CD4-positive, alpha-beta T cell treated with Interferon alpha-2 for 1 hour (primary cell): ENCODE measurements around the gene ING3.
"Not testable (repeated sequence)": the region's sequence is repeated elsewhere in the genome, so short reads cannot be mapped to it uniquely, and the experiment has no call there.

ENCODE experiments used
- DNase-seq, 2 donors: peaks; one replicate each; pipeline ENCODE4 v3.0.0-alpha.2; 2020 to 2022

ING3 gene

DNA sequence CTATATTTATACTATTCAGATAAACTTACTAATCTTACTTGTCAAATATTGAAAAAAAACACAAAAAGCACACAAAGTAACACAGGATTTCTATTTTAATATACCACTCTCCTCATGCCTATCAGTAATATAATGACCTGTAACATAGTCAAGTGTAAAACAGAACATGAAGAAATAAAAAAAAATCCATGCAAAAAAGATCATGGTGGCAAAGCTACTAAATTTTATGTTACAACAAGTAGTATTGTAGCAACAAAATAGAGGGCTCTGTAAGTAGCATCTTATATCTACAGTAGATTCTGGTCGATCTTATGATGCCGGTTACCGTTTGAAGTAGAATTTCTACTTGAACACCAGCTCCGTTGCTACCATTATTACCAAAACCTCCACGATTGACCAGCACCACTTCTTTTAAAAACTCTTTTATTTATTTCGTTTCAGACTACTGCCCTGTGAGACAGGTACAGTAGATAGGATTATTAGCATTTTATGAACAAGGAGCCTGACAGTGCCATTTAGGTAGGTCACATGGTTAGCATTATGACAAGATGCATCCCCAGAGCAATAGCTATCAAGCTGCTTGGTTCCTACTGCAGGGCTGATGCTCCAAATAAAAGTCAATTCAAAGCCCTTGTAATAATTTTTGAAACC lies 40.0 kb downstream of the ING3 start:
- no peak for DNase-seq

DNA sequence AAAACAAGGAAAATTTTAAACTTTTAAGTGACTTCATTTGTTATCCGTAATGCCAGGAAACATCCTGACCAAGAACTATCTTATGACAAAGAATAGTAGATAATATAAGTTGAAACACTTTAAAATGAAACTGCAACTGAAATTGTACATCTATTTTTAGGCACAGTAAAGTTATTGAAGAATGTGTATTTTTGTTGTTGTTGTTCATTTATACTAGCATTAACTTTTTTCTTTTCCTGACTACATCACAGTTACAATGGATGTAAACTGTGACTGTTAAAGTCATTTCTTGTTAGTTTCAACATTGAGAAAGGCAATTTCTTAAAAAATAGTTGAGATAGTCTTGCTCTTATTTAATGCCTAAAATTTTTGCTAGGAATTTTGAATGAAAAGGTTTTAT lies 40.6 kb downstream of the ING3 start:
- no peak for DNase-seq

DNA sequence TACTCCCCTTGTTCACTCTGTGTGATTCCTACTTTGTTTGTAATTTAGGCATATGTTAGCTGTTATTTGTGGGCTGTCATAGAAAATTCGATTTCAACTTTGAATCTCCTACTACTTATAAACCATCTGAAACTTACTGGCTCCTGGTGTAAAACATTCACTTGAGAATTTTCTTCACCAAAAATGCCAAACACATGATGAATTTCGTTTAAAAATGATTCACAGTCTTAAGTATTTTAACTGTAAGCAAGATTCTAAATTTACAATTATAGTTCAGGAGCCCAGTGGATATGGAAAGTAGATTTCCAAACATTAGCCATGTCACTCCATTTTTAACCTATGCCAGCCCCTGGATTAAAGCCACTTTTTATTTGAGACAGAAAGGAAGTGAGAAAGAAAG lies 41.0 kb downstream of the ING3 start:
- no peak for DNase-seq

DNA sequence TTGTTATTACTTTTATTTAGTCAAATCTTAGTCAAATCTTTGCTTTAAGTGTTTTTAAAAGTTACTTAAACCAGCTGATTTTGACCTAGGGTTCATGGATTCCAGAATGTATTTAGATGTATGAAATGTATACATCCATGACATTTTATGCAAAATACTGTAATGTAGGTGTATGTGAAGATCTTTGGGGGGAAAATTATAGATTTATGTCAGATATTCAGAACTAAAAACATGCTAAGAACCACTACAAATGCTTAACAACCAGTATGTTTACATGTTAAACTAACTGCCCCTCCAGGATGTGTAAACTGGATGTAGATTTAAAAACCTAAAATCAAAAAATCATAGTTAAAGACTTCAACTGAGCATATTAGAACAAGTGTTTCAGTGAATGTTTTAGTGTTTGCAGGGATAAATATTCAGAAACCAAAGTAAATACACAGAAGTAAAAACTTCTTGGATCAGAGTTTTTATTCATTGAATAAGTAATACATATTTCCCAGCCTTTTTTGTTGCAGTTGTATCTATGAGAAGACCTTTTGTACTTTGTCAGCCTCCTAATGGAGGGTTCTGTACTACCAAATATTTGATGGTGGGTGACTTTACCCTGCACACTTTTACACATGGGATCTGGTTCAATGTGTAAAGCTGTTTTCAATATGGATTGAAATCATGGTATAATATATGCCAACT lies 41.8 kb downstream of the ING3 start:
- no peak for DNase-seq

DNA sequence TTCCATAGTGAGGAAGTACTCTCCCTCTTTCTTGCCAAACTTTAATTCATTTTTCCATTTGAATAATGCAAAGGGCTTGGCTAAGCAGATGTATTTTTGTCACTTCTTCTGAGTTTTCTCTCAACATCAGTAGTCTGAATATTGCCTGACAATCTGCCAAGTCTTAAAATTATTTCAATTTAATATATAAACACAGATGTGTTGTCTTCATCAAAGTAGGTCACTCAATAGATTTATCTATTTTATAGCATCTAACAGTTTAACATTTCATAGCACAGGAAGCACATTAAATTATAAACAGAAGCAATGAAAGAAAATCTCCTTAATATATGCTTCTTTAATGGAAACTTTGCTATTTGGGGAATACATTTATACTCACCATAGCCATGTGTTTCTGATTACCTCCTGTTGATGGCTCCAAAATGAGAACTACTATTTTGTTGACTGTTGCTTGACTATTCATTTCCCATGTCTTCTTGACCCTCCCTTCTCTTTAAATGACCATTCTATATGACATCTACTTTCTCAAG lies 42.5 kb downstream of the ING3 start:
- DNase-seq, result no peak

DNA sequence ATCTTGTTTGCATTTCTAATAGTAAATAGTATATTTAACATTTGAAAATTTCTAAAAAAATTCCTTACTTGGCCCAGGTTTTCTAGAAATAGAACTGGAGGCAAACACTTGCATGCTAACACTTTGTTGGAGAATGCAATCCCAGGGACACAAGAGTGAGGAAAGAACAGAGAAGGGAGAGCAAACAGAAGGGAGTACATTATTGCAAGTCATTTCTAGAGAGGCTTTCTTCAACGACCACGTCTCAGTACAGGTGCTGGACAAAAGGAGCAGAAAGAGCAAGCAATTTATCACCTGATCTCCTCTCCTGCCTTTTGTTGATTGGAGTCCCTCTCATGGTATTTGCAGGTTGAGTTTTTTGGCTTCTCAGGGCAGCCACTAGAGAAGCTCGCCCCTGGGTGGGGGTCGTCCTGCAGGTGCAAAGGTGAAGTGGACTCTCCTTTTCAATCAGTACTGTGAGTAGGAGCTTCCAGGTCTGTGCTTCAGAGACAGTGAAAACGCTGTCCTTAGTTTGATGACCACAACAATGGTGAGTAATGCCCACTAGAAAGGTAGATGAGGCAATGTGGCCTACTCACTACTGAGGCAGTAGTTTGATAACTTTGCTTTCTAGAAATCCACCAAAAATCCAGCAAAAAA lies 43.1 kb downstream of the ING3 start:
- DNase-seq, result no peak

DNA sequence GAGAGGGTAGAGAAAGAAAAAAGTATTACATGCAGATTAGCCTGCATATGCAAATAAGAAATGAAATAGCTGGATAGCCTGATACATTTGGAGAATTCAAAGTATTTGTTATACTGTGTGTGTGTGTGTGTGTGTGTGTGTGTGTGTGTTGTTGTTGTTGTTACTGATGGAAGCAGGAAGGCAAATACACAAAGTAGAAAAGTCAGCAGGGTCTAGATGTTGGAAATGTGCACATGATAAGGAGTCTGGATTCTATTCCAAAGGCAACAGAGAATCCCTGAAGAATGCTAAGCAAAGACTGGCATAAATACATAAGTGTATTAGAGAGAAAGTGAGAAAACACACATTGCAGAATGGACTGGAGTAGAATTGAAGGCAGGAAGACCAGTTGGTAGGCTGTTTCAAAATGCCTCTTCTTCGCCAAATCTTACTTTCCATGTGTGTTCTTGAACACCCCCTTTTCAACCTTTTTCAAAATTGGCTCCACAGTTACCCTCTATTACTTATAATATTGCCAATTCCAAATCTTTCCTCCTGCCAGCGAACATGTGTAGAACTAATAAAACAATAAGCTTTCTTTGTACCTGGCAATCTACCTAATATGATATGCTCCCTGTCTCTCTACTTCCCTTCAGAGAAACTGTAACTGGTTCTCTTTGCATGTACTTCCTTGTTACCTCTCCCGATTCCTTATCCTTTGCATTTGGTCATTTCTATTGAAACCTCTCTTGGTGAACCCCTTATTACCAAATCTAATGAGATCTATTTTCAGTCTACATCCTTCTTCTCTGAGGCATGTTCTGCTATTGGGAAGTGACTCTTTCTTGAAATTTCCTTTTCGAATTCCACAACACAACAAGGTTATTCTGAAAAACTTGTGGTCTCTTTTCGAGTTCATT lies 44.2 kb downstream of the ING3 start:
- no peak for DNase-seq

DNA sequence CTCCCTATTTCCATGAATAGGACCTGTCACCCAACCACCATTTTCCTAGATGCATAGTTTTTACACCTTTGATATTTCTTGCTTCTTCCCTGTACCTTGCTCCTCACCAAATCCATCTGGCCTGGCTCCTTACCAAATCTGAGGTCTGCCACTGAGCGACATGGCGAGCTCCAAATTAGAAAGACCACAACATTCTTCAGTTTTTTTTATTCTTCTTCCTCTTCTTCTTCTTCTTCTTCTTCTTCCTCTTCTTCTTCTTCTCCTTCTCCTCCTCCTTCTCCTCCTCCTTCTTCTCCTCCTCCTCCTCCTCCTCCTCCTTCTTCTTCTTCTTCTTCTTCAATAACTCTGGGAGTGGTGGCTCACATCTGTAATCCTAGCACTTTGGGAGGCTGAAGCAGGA lies 45.1 kb downstream of the ING3 start:
- DNase-seq, result no peak

DNA sequence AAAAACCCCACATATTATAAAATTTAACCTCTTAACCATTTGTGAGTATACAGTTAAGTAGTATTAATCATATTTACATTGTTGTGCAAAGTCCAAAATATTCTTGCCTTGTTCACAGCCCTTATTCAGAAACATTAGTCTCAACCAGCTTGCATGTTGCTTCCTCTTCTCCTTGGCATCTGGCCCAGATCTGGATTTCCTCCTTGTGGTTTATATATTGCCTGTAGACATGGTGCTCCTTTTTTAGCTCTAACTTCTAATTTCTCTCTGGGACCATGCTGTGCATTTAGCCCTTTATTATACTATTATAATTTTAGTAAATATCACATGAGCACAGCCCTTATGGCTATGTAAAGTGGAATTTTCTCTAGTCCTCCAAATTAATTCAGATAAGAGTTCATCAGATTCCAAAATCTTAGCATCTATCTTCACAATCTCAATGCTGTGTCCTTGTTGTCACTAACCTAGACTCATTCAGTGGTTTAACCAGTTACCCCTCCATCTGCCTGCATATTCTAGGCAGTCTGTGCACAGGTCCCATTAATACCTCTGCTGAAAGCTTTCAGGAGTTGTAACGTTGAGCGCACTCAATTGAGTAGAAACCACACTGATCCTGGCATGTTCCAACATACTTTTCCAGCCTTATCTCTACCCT lies 45.9 kb downstream of the ING3 start:
- peak; percentile 57 to 64 for DNase-seq

DNA sequence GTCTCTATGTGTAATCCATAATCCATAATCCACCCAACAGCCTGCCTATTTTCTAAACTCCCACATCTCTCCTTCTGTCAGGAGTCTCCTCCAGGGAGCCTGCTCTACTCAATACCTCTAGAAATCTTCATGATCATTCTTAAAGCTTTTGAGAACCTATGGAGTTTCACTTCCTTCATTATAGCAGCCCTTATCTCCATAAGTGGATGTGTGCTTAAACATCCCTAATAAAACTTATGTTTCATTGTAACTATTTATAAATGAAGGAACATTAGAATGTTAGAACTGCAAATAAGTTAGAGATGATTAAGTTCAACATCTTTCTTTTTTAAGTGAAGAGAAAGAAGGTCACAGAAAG lies 46.4 kb downstream of the ING3 start:
- DNase-seq, result no peak

DNA sequence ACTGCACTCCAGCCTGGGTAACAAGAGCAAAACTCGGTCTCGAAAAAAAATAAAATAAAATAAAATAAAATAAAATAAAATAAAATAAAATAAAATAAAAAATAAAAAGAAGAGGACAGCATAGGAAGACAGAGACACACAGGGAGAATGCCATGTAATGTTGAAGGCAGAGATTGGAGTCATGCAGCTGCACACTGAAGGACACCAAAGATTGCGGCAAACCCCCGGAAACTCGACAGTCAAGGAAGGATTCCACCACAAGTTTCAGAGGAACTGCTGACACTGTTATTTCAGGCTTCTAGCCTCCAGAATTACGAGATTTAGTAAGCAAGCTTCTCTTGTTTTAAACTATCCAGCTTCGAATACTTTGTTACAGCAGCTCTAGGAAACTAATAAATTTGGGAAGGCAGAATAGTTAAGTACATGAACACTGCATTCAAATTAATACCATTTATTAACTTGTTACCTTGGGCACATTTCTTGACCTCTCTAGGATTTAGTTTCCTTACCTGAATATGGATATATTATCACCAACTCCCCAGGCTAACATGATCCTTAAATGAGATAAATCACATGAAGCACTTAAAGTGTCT lies 47.4 kb downstream of the ING3 start:
- no peak for DNase-seq

DNA sequence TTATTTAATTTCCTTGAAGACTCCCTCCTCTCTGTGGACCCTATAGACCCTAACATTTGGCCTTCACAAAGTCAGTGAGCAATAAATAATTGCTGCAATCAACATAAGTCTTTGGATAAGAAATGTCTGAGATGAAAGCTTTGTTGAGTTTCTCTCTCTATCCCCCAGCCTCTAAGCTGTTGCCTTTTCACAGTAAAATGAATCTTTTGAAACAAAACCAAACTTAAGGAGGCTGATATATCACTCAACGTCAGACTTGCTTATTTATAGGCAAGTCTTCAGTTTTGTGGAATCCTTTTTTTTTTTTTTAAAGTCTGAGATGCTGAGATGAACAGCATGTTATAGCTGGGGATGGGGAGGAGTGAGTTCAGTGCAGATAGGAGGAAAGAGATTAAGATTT lies 47.9 kb downstream of the ING3 start:
- no peak for DNase-seq

DNA sequence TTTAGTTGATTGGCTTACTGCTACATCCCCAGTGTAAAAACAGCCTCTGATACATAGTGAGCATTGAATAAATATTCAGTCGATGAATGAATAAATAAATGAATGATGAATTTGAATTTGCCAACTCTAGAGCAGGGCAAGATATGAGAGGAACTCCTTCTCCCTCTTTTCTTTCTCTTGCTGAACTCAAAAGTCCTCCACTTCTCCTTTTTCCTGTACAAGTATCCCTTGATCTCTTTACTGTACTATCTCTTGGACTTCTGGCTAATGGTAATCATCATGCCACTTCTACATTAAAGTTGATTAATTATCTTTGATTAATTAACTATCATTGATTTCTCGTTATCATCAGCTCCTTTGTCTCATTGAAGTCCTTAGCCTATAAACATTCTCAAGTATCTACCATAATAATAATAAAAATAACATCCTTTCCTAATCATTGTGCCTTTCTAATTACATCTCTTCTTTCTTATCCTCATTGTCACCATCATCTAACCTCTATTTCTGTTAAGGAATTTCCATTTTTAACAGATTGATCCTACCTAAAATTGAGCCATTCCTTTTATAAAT lies 48.5 kb downstream of the ING3 start:
- no peak for DNase-seq

DNA sequence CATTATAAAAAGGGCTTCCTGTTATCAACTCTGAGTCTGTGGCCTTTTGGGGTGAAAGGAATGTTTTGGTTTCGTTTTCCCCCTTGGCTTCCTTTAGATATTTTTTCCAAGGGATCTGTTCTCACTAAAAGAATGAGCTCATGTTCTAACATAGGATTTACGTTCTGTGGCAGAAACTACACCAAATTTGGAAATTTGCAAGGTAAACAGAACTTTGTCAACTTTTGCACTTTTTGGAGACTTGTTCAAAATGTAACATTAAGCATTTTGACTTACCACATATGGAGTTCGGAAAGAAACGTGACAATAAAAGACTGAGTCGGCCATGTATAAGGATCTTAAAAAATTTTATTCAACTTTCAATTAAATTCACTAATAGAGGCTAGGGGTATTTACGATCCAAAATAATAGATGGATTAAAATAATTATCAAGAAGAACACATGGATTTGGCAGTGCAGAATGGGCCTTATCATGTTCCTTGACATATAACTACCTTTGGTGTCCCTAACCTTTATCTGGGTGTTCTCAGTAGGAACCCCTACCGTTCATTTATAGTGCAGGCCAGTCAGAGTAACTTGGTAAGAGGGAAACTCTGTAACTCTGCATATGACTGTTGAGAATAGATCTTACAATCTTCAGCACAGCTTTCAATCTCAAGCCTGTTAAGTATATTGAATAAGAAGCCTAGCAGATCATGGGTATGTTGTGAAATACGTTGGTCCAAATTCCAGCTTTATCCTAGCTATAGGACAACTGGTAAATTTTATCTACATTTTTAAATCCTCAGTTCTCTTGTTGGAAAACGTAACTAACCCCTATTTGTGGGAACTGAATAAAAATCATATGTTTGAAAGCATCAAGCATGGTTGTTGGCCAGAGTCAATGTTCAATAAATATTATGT lies 49.8 kb downstream of the ING3 start:
- DNase-seq, result no peak

DNA sequence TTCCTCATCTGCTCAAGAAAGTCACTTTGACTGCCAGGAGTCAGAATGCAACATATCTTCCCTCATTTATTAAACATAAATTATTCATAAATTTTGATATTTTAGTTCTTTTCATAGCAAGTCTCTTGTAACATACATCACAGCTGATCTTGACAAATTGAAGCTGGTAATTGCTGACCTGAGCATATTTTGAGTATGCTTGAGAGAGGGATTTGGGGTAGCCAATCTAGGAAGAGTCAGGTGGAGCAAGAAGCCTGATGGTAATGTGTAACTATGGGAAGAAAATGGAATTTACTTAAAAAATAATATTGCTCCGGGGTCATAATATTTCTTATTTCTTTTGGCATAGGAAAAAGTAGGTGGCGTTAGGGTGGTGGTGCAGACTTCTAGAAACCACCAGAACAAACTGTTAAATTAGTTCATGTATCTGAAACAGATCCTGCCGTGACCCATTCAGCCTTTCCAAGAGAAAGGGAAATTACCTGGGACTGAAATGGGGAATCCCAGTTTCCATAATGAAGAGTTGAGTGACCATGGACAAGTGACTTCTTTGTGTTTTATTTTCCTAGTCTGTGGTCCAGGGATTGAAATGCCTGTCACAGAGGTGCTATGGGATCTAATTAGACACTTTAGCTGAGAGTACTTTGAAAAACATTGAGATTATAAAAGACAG lies 50.8 kb downstream of the ING3 start:
- DNase-seq, result no peak

DNA sequence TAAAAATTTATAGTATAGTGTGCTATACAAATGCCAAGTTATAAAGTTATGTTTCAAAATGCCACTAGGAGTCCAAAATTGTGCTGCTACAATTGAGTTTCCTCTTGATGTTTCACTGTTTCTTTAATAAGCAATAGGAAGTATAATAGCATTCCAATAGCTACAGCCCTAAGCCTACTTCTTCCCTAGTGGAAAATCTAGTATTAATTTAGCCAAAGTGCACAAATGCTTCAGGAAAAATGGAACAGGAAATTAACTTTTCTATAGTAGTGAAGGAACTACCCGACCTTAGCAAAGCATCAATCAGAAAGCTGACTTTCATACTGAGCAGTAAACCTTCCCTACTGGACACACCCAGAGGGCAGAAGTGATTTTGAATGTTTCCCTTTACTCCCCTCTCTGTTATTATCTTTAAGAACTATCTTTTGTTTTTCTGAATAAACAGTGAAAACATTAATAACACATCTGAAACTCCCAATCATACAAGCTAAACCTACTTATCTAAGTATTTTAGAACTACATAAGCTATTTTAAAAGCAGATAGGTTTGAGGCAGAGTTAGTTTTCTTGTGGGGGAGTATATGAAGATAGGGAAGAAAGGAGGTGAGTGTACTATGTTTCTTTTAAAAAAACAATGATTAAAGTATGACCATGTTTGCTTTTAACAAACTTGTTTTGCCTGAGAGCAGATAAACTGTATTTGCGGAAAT lies 51.6 kb downstream of the ING3 start:
- DNase-seq, result no peak

DNA sequence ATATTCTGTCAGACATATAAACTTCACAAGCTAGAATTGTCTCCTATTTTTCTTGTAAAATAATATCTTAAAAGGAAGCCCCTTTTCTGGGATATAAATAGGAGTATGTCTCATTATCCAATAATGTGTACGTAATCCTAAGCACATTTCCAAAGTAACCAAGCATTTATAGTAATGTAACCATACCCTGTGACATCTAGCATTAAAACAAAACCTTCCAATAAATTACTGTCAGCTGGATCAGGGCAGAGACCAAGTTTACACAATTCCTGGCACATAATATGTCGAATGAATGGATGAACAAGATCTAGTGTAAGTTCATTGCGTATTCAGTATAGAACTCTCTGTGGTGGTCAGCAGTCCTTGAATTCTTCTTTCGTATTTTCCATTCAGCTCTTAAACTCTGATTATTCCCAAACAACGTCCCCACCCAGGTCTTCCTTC lies 52.2 kb downstream of the ING3 start:
- DNase-seq, result no peak

DNA sequence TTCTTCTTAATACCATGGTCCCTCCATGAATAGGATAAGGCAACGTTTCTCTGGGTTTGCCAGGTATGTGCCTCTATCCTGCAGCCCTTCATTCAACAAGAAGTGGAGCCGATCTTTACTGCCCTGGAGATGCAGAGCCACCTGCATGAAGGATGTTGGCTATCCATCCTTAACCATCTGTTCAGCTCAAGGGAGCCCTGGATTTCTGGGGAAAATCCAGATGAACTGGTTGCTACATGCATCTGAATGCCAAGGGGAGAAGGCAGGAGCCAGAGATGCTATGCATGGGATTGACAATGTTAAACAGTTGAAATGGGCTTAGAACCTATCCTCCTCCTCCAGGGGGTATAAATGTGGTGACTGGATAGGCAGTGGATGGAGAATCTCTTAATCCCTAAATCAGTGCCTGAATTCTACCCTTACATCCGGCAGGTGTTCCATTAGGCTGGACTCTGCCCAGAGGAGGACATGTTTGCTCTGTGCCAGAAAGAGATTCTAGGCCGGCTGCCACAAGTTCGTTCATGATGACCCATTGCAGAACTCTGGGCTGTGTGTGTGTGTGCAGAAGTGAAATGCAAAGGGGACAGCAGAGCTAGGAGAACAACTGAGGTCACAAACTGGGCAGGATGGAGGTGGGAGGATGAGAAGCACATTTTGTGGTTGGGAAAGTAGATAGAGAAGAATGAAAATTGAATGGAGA lies 53.6 kb downstream of the ING3 start:
- no peak for DNase-seq

DNA sequence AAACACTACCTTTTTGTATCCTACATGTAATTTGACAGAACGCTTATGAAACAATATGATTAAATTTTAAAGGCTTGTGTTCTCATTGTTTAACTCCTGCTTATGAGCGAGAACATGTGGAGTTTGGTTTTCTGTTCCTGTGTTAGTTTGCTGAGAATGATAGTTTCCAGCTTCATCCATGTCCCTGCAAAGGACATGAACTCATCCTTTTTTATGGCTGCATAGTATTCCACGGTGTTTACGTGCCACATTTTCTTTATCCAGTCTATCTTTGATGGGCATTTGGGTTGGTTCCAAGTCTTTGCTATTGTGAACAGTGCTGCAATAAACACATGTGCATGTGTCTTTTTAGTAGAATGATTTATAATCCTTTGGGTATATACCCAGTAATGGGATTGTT lies 54.5 kb downstream of the ING3 start:
- not testable (repeated sequence) for DNase-seq
